HepG2 (cell line): ENCODE data around the gene DDR1. TPM values are rescaled to one million over a fixed set of nuclear protein-coding genes. Genes with fewer than 3 reads are reported as not detected.

Experiments used
- ATAC-seq: fragments of 200-7000 bp; cut with Tn5 transposase; 3 replicates; pipeline ENCODE4 v1.9.1; 2020; ENCODE audit warnings: mild to moderate bottlenecking, moderate library complexity
- BruUV-seq: library from RNA; stranded (reverse); fragments of 400-500 nt; replicated peaks from 2 replicates; lab custom pipeline; 2021; lab: Mats Ljungman, UMichigan
- CTCF ChIA-PET: fragments of 300-600 bp; formaldehyde crosslinking; extraction: SDS; loops from one replicate; lab custom pipeline; 2021; ENCODE audit warnings: low total read pairs, inconsistent platforms, low intra/inter-chr PET ratio; lab: Yijun Ruan, JAX
- POLR2A ChIA-PET: fragments of 350-600 bp; sonication (Branson Sonifier 250); formaldehyde crosslinking; loops from one replicate; lab custom pipeline; 2020; ENCODE audit warnings: antibody characterized with exemption, inconsistent platforms; lab: Yijun Ruan, JAX
- DNase-seq: peaks from one replicate; pipeline ENCODE4 v3.0.0-alpha.2; 2015; ENCODE audit warnings: low spot score
- FAIRE-seq: peaks from 3 replicates; lab custom pipeline; 2011; peaks lifted over from hg19 to GRCh38; lab: Jason Lieb, UNC
- H2AFZ ChIP-seq: one replicate; pipeline ENCODE4 v1.6.1; 2011; ENCODE audit warnings: low read length, inconsistent platforms
- H3K27ac ChIP-seq: fragments of 300-600 bp; 3 replicates; pipeline ENCODE4 v1.8.0; 2011; ENCODE audit warnings: mixed run types, mild to moderate bottlenecking, mixed read lengths, low read length, inconsistent platforms; ENCODE audit not compliant: insufficient read depth; ENCODE audit errors: extremely low read length
- H3K27me3 ChIP-seq, 2 experiments: fragments of 200-600 bp in 1 of 2; 2 replicates in 1 of 2; 3 replicates in 1 of 2; pipeline versions ENCODE4 v1.6.0 to v1.8.0; 2011; ENCODE audit warnings: low read length in 2 of 2, mild to moderate bottlenecking in 2 of 2, moderate library complexity in 2 of 2, inconsistent platforms in 1 of 2; ENCODE audit not compliant: insufficient read depth in 2 of 2, control insufficient read depth in 1 of 2
- H3K36me3 ChIP-seq, 2 experiments: fragments of 200-600 bp in 1 of 2; replicated peaks in 1 of 2; 2 replicates in 1 of 2; 3 replicates in 1 of 2; pipeline versions ENCODE4 v1.5.1 to v1.8.0; 2011; ENCODE audit warnings: low read length in 2 of 2, inconsistent platforms in 1 of 2; ENCODE audit not compliant: insufficient read depth in 2 of 2, control insufficient read depth in 1 of 2
- H3K4me1 ChIP-seq: 2 replicates; pipeline ENCODE4 v1.5.1; 2012; ENCODE audit warnings: low read length, inconsistent platforms; ENCODE audit not compliant: insufficient read depth
- H3K4me2 ChIP-seq: 2 replicates; pipeline ENCODE4 v1.6.0; 2011; ENCODE audit warnings: low read depth, low read length, inconsistent platforms
- H3K4me3 ChIP-seq, 3 experiments: fragments of 200-600 bp in 1 of 3; sonication (generic), shearing (Covaris generic) in 1 of 3; replicated peaks in 1 of 3; 2 replicates each; pipeline ENCODE4 v1.5.1; 2011 to 2016; ENCODE audit warnings: low read length in 3 of 3, inconsistent platforms in 2 of 3, low read depth in 2 of 3, mild to moderate bottlenecking in 2 of 3, control low read depth in 1 of 3, mixed read lengths in 1 of 3; ENCODE audit not compliant: insufficient read depth in 1 of 3
- H3K79me2 ChIP-seq: one replicate; pipeline ENCODE4 v1.6.1; 2011; ENCODE audit warnings: low read length, inconsistent platforms; ENCODE audit not compliant: insufficient read depth
- H3K9ac ChIP-seq: 2 replicates; pipeline ENCODE4 v1.6.0; 2011; ENCODE audit warnings: mild to moderate bottlenecking, low read depth, low read length, inconsistent platforms; ENCODE audit not compliant: insufficient read depth
- H3K9me3 ChIP-seq: 2 replicates; pipeline ENCODE4 v1.5.1; 2012; ENCODE audit warnings: mild to moderate bottlenecking, low read length
- H4K20me1 ChIP-seq: 2 replicates; pipeline ENCODE4 v1.6.0; 2011; ENCODE audit warnings: inconsistent platforms, mild to moderate bottlenecking, low read length, moderate library complexity; ENCODE audit not compliant: insufficient read depth
- CEBPG ChIP-seq: IDR thresholded peaks from 2 replicates; pipeline ENCODE4 v1.6.1; 2016
- CREB1 ChIP-seq, 2 experiments: fragments of 450-650 bp in 1 of 2; IDR thresholded peaks; 2 replicates each; pipeline ENCODE4 v1.6.1; 2016 to 2017; ENCODE audit warnings: control low read depth in 1 of 2, mild to moderate bottlenecking in 1 of 2, missing compliant biosample characterization in 1 of 2, missing genetic modification characterization in 1 of 2
- CREBL2 ChIP-seq: sonication (generic); formaldehyde crosslinking; IDR thresholded peaks from 2 replicates; pipeline ENCODE4 v1.8.1; 2023; ENCODE audit warnings: missing genetic modification reagents, mild to moderate bottlenecking, borderline replicate concordance
- MTF1 ChIP-seq: sonication (generic); formaldehyde crosslinking; IDR thresholded peaks from 2 replicates; pipeline ENCODE4 v1.5.0; 2020; ENCODE audit warnings: missing genetic modification reagents
- TEAD2 ChIP-seq: sonication (generic); formaldehyde crosslinking; IDR thresholded peaks from 2 replicates; pipeline ENCODE4 v1.9.0; 2021; ENCODE audit warnings: missing genetic modification reagents
- TRAFD1 ChIP-seq: sonication (generic); formaldehyde crosslinking; IDR thresholded peaks from 2 replicates; pipeline ENCODE4 v1.5.1; 2020; ENCODE audit warnings: missing genetic modification reagents, mild to moderate bottlenecking, borderline replicate concordance
- ZNF343 ChIP-seq: sonication (generic); formaldehyde crosslinking; IDR thresholded peaks from 2 replicates; pipeline ENCODE4 v1.4.0; 2020; ENCODE audit warnings: mild to moderate bottlenecking, missing genetic modification reagents
- ZNF629 ChIP-seq: sonication (generic); formaldehyde crosslinking; conservative IDR thresholded peaks from 2 replicates; pipeline ENCODE4 v1.5.0; 2020; ENCODE audit warnings: missing genetic modification reagents
- ZNF687 ChIP-seq: sonication (generic); formaldehyde crosslinking; IDR thresholded peaks from 2 replicates; pipeline ENCODE4 v1.5.1; 2020; ENCODE audit warnings: mild to moderate bottlenecking, missing genetic modification reagents, moderate library complexity
- ZSCAN25 ChIP-seq: sonication (generic); formaldehyde crosslinking; IDR thresholded peaks from 2 replicates; pipeline ENCODE4 v1.8.0; 2022; ENCODE audit warnings: mild to moderate bottlenecking, missing genetic modification reagents
- WGBS: methylation state at CpG from one replicate; pipeline ENCODE4 v1.1.6; 2017; ENCODE audit warnings: low lambda C conversion rate; 5-methylcytosine and 5-hydroxymethylcytosine counted together
- in situ Hi-C: cut with HindIII; loops from 2 replicates; pipeline ENCODE4 v1.10.0; 2017; ENCODE audit warnings: low pct_unique_long_range_greater_than_20kb; ENCODE audit not compliant: extremely low pct_ligation_motif_present
- intact Hi-C: fragments of 100-400 bp; cut with micrococcal nuclease; formaldehyde crosslinking; loops from one replicate; pipeline ENCODE4 v1.10.0; 2022; ENCODE audit not compliant: unreplicated experiment
- polyA plus RNA-seq, 8 experiments: library from polyadenylated mRNA; depleted of rRNA in 3 of 8; stranded (reverse) in 7 of 8; unstranded in 1 of 8; fragments of >200 nt; fragmentation: Illumina TruSeq in 4 of 8; extraction: Trizol in 4 of 8; gene quantifications; 2 replicates each; pipeline versions ENCODE4 v1.2.1 to v1.2.3, GENCODE V29; 2011 to 2016; ENCODE audit warnings: low read depth in 4 of 8, missing spikeins in 1 of 8, mixed read lengths in 1 of 8; ENCODE audit not compliant: insufficient read depth in 1 of 8
- total RNA-seq, 5 experiments: library from RNA; depleted of rRNA; stranded (reverse); fragments of >200 nt; fragmentation: Illumina TruSeq; extraction: Trizol; gene quantifications; 2 replicates each; pipeline ENCODE4 v1.2.3, GENCODE V29; 2016; ENCODE audit warnings: low read depth in 1 of 5

DDR1 gene
- total and polyA plus RNA-seq, 2 of the 13 experiments (the other 11 are each of a cell fraction or from before 2014, with no cell fraction given) = 16.7 to 20.2 TPM

- H3K4me2 ChIP-seq = no peak overlapping the region
- H4K20me1 ChIP-seq = peaks cover 4% of the 10 kb centered on the region; the same call in 1 of the 2 replicates
- no TSS peak for BruUV-seq
- intact Hi-C loops (no loop called here), in situ Hi-C loops (no loop called here)
- peaks cover 19% of the 10 kb centered on the region for H3K79me2 ChIP-seq
- ATAC-seq = no peak
- WGBS = 100% methylated on average over 8 of the region's 18 CpGs
- H2AFZ ChIP-seq = no peak overlapping the region
- H3K27me3 ChIP-seq = no peaks in the 10 kb centered on the region
- POLR2A ChIA-PET = no interaction called here
- H3K4me3 ChIP-seq = no peak overlapping the region
- no peak for FAIRE-seq
- H3K4me1 ChIP-seq = peaks cover 23% of the 10 kb centered on the region
- no peaks in the 10 kb centered on the region for H3K9me3 ChIP-seq
- no peak overlapping the region for H3K27ac ChIP-seq
- H3K36me3 ChIP-seq = peaks cover 28 to 48% of the 10 kb centered on the region in 2 experiments
- no peak for DNase-seq
- H3K9ac ChIP-seq = no peak overlapping the region
- CTCF ChIA-PET = no interaction called here
- TF ChIP-seq MTF1 (CRISPR knock-in tag) (no peak), TEAD2 (CRISPR knock-in tag) (no peak), CREB1 (IDR thresholded peaks at IDR 0.05) (no peak), CREB1 (CRISPR knock-in tag; IDR thresholded peaks at IDR 0.05) (no peak), ZSCAN25 (CRISPR knock-in tag) (no peak), ZNF629 (CRISPR knock-in tag) (no peak)
Measured at GRCh38 chr6:30888816-30889495, 4.6 kb downstream of the DDR1 start.

GRCh38 chr6:30889496-30889885 is 5.2 kb downstream of the DDR1 start:
- CTCF ChIA-PET = no interaction called here
- TF ChIP-seq CREBL2 (CRISPR knock-in tag) = no peak
- TF ChIP-seq TRAFD1 (CRISPR knock-in tag) = no peak
- no peak for TF ChIP-seq CEBPG (CRISPR knock-in tag)
- TF ChIP-seq ZNF687 (CRISPR knock-in tag) = no peak
- no peak for TF ChIP-seq ZNF343 (CRISPR knock-in tag)

More at GRCh38 chr6:30889496-30889885, 5.2 kb downstream of the DDR1 start:
- peaks cover 23% of the 10 kb centered on the region for H3K4me1 ChIP-seq
- H3K4me3 ChIP-seq = no peak overlapping the region
- no peak overlapping the region for H3K27ac ChIP-seq
- ATAC-seq (no peak), FAIRE-seq (no peak), DNase-seq (no peak)
- no peaks in the 10 kb centered on the region for H3K9me3 ChIP-seq
- peaks cover 29 to 53% of the 10 kb centered on the region in 2 experiments for H3K36me3 ChIP-seq
- POLR2A ChIA-PET = no interaction called here
- no peak overlapping the region for H3K9ac ChIP-seq
- no peak overlapping the region for H2AFZ ChIP-seq
- H4K20me1 ChIP-seq = peaks cover 4% of the 10 kb centered on the region; the same call in 1 of the 2 replicates
- H3K27me3 ChIP-seq = no peaks in the 10 kb centered on the region
- 85% methylated on average over 4 of the region's 4 CpGs for WGBS
- in situ Hi-C loops = no loop called here
- H3K79me2 ChIP-seq = peaks cover 19% of the 10 kb centered on the region
- no TSS peak for BruUV-seq
- intact Hi-C loops = no loop called here
- H3K4me2 ChIP-seq = no peak overlapping the region
